Left kidney (tissue), 2 donors: Measurements from ENCODE around the gene DSCAM. TPM values are rescaled to one million over a fixed set of nuclear protein-coding genes. Genes with fewer than 3 reads are reported as not detected.
"Not testable (repeated sequence)": the region's sequence is repeated elsewhere in the genome, so short reads cannot be mapped to it uniquely, and the experiment has no call there.

Experiments
- DNase-seq: peaks from one replicate; pipeline ENCODE4 v3.0.0-alpha.2; 2013
- polyA plus RNA-seq: library from polyadenylated mRNA; unstranded; fragments of 120-200 nt; gene quantifications from one replicate; pipeline ENCODE4 v1.2.1, GENCODE V29; 2013; ENCODE audit not compliant: insufficient read length

DSCAM gene
- polyA plus RNA-seq, 1 donor = 0.03 TPM

- no peak for DNase-seq
These were observed 466.8 kb downstream of the DSCAM start for GRCh38 chr21:40379881-40380810.

DNA sequence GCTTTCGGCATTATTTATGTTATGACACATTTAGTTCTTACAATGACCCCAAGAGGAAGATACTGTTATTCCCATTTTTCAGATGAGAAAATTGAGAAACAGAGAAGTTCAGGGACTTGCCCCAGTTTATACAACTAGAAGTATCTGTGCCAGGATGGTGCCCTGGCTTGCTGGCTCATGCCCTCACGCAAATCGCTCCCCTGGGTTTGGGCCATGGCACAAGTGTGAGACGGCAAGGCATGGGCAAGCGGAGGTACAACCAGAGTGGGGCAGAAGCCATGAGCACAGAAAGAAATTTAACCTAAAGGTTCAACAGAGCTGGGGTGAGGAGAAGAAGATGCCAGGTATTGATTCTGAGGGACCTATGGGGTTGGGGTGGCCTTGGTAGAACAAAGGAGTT, 469.8 kb downstream of the DSCAM start:
- DNase-seq = no peak

DNA sequence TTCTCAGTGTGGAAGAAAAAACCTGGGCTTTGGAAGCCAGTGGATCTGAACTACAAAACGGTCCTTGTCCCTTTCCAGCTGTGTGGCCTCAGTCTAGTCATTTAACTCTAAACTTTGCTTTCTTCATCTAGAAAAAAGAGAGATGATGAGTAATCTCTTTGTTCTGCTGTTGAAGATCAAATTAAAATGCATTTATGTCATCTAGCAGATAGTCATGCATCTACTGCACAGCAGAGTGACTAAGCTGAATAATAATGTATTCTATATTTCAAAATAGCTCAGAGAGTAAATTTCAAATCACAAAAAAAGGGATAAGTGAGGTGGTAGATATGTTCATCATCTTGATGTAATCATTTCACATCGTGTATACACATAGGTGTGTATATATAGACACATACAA, 473.2 kb downstream of the DSCAM start:
- DNase-seq = no peak

DNA sequence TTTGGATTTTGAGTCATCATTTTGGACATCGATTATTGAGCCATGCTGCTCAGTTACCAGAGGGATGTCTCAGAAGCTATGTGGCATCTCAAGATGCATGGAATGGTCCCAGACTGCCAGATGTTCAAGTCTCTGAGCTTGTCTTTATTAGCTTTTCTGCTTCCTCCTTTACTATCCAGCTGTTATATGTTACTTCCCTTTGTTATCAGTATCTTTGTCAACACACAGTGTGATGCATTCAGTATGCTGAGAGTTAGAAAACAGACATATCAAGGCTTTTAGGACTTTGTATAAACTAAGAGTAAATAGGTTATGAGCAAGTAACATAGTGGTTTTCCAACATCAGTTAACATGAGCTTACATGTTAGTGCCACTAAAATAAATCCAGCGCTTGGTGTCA, 474.5 kb downstream of the DSCAM start:
- peak; percentile 19 for DNase-seq

GRCh38 chr21:40371329-40371728, 475.6 kb downstream of the DSCAM start:
- DNase-seq = no peak

- DNase-seq = no peak
These were observed 490.3 kb downstream of the DSCAM start for GRCh38 chr21:40356644-40357043.

DNA sequence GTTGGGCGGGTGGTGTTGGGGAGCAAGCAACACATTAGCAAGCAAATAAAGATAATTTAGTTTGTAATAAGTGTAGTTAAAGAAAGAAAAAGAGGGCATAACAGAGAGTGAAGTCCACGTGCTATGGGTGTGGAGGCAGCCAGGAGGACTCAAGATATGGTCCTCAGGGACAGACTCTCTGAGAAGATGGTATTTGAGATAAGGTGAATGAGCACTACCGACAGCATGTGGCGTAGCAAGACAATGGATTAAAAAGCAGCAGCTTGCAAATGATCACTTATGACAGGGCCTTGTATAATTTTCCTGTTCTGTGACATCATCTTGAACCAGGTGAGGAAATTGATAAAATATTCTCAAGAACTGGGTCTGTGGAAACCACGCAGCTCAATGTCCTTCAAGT, 491.9 kb downstream of the DSCAM start:
- DNase-seq = no peak

- no peak for DNase-seq
These were observed 496.0 kb downstream of the DSCAM start for GRCh38 chr21:40351006-40351405.

- no peak for DNase-seq
These were observed 497.4 kb downstream of the DSCAM start for GRCh38 chr21:40349591-40349990.

- no peak for DNase-seq
These were observed 501.1 kb downstream of the DSCAM start for GRCh38 chr21:40345711-40346321.

GRCh38 chr21:40340357-40340756, 506.6 kb downstream of the DSCAM start:
- no peak for DNase-seq

DNA sequence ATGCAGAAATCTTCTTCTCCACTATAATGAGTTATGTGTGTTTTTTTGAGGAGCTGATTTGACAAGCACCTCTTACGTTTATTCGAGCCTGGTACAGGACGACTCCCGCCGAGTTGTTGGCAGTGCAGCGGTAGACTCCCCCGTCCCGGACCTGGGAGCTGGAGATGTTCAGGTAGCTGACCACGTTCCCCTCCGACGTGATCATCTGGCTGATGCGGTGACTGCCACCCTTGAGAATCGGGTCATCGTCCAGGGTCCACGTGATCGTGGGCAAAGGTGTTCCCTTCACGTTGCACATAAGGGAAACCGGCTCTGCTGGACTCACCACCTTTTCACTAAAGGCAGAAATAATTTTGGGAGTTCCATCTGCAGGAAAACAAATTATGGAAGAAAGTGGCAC, 507.9 kb downstream of the DSCAM start:
- DNase-seq = no peak

- DNase-seq = no peak
These were observed 509.0 kb downstream of the DSCAM start for GRCh38 chr21:40337981-40338380.

- no peak for DNase-seq
These were observed 511.3 kb downstream of the DSCAM start for GRCh38 chr21:40335704-40336103.

DNA sequence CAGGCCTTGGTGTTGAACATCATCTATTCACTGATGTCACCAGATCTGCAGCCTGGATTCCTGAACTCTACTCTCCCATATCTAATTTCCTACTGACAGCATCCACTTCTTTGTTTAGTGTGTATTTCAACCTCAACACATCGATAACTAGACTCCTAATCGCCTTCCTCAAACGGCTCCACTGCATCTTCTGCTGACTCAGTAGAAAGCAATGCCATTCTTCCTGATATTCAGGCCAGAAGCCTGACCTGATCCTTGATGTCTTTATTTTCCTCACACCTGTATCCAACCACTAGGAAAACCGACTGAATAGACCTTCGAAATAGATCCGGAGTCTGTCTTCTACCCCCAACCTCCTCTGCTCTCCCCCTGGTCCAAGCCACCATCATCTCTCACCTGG, 512.8 kb downstream of the DSCAM start:
- DNase-seq = no peak

- no peak for DNase-seq
These were observed 513.2 kb downstream of the DSCAM start for GRCh38 chr21:40333731-40334130.

DNA sequence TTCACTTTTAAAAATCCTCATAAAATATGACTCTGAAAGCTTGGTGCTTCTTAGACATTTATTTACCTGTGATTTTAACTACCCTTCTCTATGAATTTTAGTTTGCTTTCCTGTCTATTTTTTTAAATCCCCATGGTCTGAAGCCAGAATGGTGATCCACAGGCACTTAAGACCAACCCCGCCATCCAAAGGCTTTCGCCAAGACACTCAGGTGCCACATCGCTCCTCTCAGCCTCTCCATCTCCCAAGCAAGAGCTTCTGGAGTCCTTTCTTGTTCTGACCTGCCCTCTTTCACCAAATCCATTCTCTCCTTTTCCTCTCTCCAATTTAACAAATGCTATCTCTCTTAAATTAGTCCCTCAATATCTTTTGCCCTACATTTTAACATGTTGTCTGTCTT, 515.2 kb downstream of the DSCAM start:
- DNase-seq = no peak

DNA sequence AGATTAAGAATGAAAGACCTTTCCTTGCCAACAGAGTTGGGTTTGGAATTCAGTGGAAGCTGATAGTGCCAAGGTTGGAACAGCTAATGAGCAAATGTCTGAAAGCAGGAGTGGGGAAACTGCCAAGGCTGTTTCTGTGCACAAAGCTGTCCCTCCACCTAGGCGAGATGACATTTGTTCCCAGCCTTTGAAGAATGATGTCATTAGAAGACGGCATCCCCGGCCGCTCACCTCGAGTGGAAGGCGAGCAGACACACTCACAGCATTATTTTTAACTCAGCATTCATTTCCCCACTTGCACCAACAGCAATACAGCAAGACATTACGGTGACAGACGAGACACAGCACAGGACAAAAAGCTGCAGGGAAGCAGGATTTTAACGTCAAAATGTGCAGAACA, 515.8 kb downstream of the DSCAM start:
- no peak for DNase-seq

DNA sequence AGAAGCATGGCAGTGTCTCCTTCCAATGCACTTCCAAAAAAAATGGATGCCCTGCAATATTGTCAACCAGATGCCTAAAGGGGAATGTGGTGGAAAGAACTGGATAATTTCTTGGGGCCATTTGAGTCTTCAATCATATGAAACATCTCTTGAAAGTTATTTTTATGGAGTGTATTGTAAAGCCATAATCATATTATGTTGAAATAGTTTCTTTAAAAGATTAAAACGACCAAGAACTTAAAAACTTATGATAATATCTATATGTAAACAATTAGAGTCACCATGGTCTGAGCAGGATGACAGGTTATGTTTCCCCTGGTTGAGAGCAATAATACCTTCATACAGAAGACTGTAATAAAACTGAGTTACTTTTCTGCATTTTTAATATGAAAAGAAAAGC, 522.6 kb downstream of the DSCAM start:
- no peak for DNase-seq

DNA sequence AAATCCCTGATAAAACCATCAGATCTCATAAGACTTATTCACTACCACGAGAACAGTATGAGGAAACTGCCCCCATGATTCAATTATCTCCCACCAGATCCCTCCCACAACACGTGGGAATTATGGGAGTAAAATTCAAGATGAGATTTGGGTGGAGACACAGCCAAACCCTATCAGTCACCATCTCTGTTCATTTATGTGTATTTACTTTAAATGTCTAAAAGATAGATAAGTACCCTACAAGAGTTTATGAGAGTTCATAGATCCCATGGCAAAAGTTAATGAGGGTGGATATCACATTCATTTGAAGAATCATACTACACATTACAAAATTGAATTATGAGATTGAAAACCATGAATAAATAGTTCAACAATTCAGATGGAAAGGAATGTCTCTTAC, 526.2 kb downstream of the DSCAM start:
- DNase-seq = not testable (repeated sequence)

GRCh38 chr21:40318371-40318770, 528.6 kb downstream of the DSCAM start:
- no peak for DNase-seq

GRCh38 chr21:40316104-40316503, 530.9 kb downstream of the DSCAM start:
- DNase-seq = no peak

GRCh38 chr21:40315626-40316025, 531.3 kb downstream of the DSCAM start:
- DNase-seq = no peak

- DNase-seq = no peak
These were observed 533.7 kb downstream of the DSCAM start for GRCh38 chr21:40313260-40313659.
